Fibroblast of mammary gland (primary cell): Measurements from ENCODE around the gene TBCEL.
A peak's percentile ranks its signal among the peaks of the same experiment; 100 is the strongest.

ENCODE experiments used
- DNase-seq: peaks from one replicate; pipeline ENCODE4 v3.0.0-alpha.2; 2010; ENCODE audit warnings: low read depth
- H3K4me3 ChIP-seq: 2 replicates; pipeline ENCODE4 v1.5.1; 2011; ENCODE audit warnings: low read depth, mild to moderate bottlenecking, low read length, moderate library complexity; ENCODE audit not compliant: control insufficient read depth
- CTCF ChIP-seq: conservative IDR thresholded peaks from 2 replicates; pipeline ENCODE4 v1.5.1; 2011; ENCODE audit warnings: low read depth, low read length, inconsistent platforms; ENCODE audit not compliant: control insufficient read depth, insufficient read depth

Gene TBCEL

GRCh38 chr11:121058941-121059340, 35.0 kb downstream of the TBCEL start:
- H3K4me3 ChIP-seq, result no peak overlapping the region
- TF ChIP-seq CTCF, result no peak
- no peak for DNase-seq

GRCh38 chr11:121059605-121060004, 35.7 kb downstream of the TBCEL start:
- H3K4me3 ChIP-seq, result no peak overlapping the region
- no peak for TF ChIP-seq CTCF
- no peak for DNase-seq

- no peak overlapping the region for H3K4me3 ChIP-seq
- TF ChIP-seq CTCF, result peak; percentile 40
- DNase-seq, result peak; percentile 11
These were observed 39.8 kb downstream of the TBCEL start for GRCh38 chr11:121063728-121064127.

- DNase-seq, result no peak
- H3K4me3 ChIP-seq, result no peak overlapping the region
- TF ChIP-seq CTCF, result no peak
These were observed 42.7 kb downstream of the TBCEL start for GRCh38 chr11:121066623-121067022.

- no peak for DNase-seq
- TF ChIP-seq CTCF, result no peak
- H3K4me3 ChIP-seq, result no peak overlapping the region
These were observed 43.1 kb downstream of the TBCEL start for GRCh38 chr11:121067026-121067425.

- no peak for TF ChIP-seq CTCF
- no peak overlapping the region for H3K4me3 ChIP-seq
- DNase-seq, result no peak
These were observed 43.6 kb downstream of the TBCEL start for GRCh38 chr11:121067453-121067852.

- TF ChIP-seq CTCF, result no peak
- no peak for DNase-seq
- H3K4me3 ChIP-seq, result no peak overlapping the region
These were observed 44.2 kb downstream of the TBCEL start for GRCh38 chr11:121067962-121068647.
